Lung microvascular endothelial cell (primary cell): Measurements from ENCODE around the gene CHMP2A. TPM values are rescaled to one million over a fixed set of nuclear protein-coding genes. Genes with fewer than 3 reads are reported as not detected.
A peak's percentile ranks its signal among the peaks of the same experiment; 100 is the strongest.
"Not testable (repeated sequence)": the region's sequence is repeated elsewhere in the genome, so short reads cannot be mapped to it uniquely, and the experiment has no call there.

Experiments used
- DNase-seq, 2 donors: peaks; one replicate each; pipeline versions ENCODE4 v3.0.0 to v3.0.0-alpha.2; 2010; ENCODE audit warnings: low read depth in 2 of 2
- total RNA-seq: library from RNA; depleted of rRNA; stranded (reverse); fragments of >200 nt; gene quantifications from 2 replicates; pipeline ENCODE4 v1.2.1, GENCODE V29; 2014

CHMP2A gene
- total RNA-seq, 1 donor from 2014 or later, result 93.5 TPM

DNA sequence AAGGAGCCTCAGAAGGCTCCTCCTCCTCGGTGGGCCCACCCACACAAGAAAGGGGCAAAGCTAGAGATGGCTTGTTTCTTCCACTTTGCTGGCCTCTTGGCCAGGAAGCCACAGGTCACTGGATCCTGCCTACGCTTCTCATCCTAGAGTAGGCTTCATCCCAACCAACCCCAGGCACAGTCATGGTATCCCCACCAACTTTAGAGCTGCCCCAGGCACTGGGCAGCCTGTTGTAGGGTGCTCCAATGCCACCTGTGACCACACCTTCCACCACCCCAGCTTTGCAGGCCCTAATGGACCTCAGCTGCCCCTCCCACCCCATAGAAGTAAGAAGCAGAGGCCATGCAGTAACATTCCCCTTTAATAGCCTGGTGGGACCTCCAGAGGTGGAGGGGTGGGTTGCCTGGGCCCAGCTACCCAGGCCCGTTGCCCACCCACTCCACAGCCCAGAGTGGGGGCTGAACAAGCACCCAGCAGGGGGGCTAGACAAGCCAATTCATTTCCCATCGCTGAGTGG is 522 bp upstream of the CHMP2A start:
- no peak for DNase-seq

DNA sequence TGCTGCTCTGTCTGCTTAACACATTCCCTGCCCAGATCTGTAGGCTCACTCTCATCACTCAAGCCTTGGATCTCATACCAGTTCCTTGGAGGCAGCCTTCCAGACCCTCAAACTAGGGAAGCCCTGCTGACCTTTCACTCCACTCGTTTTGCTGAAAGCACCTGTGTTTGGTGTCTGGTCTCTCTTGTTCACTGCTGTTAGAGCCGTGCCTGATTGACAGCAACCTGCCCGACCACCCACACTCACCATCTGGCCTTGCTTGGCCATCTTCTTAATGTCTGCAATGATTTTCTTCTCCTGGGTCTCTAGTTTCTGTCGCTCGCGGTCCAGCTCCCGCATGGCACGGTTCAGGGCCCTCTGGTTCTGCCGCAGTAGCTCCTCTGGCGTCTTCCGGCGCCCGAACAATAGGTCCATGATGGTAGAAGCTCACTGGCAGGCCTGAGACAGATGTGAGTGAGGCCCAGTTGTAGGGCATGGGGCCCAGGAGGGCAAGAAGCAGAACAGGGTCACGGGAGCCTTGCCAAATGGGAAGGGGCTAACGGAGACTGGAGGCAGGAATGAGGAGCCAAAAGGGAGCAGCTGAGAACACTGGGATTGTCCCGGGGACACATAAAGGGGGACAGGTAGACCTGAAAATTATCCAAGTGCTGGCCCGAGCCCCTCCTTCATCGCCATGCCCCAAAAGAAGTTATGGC is 959 bp downstream of the CHMP2A start:
- no peak for DNase-seq

DNA sequence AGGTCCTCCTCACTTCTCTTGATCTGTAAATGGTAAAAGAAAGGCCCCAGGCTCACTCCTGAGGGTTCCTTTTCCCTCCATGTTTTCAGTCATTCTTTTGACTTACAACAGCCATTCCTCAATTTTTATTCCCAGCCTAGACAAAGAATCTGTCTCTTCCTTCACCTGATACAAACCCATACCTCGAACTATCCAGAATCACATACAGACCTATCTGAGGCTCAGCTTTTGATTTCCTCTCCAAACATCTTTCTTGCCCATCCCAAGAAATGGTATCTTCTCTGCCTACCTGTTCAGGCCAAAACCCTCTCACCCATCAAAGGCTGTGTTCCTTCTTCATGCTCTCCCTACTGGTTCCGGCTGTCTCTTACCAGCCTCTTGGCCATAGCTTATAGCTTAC is 2.2 kb downstream of the CHMP2A start:
- DNase-seq, result no peak

DNA sequence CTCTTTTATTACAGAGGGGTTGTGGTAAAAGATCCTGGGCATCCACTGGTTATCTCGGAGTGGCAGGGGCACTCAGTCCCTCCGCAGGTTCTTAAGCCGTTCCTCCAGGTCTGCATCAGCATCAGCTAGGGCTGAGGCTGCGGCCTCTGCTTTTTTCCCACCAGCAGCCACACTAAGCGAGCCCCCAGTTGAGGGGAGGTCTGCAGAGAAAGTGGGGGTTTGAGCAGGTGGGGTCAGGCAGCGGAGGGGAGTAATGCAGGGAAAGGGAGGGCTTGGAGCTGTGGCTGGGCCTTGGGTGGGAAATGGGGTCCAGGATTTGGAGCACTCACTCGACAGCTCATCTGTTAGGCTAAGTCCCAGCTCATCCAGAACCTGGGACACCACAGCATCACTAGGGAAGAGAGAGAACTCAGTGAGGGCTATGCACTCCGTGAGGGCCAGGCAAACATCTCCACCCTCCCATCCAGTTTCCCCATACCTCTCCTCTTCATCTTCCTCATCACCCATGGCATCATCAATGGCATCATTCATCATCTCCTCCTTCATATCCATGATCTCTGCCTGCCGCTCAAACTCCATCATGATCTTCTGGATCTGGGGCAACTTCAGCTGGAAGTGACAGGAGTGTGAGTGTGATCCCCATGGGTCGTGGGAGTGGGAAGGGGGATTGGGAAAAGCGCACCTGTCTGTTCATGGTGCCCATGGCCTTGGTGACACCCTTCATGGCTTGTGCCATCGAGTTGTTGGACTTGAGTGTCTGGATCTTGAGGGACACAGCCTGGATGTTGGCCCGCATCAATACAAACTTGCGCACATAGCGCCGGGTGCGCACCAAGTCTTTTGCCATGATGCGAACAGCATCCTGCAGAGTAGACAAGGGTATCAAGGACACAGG is 3.1 kb downstream of the CHMP2A start:
- DNase-seq, result no peak

DNA sequence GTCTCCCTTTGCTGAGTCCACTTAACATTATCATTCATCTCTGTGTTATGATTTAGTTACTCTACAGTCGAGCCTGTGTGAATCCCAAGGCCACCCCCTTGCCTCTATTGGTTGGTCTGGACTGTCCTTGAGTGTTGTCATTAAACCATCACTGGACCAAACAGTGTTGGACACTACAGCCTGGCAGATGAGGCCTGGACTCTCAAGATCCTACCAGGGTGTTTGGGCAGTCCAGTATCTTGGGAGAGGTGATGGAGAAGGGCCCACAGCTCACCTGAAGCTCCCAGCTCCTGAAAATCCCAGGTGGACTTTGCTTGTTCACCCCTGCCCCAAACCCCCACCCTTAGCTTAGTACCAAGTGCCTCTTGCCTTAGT is 3.8 kb downstream of the CHMP2A start:
- no peak for DNase-seq

DNA sequence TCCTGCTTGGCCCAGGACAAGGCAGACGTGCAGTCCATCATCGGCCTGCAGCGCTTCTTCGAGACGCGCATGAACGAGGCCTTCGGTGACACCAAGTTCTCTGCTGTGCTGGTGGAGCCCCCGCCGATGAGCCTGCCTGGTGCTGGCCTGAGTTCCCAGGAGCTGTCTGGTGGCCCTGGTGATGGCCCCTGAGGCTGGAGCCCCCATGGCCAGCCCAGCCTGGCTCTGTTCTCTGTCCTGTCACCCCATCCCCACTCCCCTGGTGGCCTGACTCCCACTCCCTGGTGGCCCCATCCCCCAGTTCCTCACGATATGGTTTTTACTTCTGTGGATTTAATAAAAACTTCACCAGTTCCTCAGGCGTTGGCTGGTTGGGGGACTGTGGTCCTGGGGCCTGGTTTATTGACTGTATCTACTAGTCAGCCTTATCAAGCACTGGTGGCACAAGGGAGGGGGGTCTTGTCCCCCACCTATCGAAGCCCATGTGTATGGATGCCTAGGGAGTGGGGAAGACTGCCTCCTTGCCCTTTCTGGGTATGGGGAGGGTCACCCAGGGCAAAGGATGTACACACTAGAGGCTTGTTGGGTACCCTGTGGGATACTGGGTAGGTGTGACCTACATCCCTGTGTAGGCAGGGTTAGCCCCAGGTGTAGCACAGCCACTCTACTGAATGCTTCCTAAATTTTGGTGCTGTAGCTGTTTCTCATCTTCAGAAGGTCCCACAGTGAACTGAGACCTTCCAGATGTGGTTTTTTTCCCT is 4.4 kb downstream of the CHMP2A start:
- no peak for DNase-seq

DNA sequence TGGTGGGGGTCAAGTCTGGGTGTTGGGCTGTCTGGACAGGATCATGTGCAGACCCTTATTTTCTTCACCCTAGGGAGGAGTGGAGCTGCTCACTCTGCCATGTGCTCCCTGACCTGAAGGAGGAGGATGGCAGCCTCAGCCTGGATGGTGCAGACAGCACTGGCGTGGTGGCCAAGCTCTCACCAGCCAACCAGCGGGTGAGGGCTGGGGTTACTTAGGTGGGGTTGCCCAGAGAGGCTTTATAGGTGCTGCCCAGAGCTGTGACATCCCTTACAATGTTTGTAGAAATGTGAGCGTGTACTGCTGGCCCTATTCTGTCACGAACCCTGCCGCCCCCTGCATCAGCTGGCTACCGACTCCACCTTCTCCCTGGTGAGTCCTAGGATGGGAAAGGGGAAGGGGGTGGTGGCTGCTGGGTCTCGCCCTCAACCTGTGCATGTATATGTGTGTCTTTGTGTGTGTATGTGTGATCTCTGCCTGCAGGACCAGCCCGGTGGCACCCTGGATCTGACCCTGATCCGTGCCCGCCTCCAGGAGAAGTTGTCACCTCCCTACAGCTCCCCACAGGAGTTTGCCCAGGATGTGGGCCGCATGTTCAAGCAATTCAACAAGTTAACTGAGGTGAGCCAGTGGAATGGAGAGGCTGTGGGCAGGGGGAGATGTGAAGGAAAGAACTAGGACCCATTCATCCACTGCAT is 5.1 kb downstream of the CHMP2A start:
- no peak for DNase-seq

DNA sequence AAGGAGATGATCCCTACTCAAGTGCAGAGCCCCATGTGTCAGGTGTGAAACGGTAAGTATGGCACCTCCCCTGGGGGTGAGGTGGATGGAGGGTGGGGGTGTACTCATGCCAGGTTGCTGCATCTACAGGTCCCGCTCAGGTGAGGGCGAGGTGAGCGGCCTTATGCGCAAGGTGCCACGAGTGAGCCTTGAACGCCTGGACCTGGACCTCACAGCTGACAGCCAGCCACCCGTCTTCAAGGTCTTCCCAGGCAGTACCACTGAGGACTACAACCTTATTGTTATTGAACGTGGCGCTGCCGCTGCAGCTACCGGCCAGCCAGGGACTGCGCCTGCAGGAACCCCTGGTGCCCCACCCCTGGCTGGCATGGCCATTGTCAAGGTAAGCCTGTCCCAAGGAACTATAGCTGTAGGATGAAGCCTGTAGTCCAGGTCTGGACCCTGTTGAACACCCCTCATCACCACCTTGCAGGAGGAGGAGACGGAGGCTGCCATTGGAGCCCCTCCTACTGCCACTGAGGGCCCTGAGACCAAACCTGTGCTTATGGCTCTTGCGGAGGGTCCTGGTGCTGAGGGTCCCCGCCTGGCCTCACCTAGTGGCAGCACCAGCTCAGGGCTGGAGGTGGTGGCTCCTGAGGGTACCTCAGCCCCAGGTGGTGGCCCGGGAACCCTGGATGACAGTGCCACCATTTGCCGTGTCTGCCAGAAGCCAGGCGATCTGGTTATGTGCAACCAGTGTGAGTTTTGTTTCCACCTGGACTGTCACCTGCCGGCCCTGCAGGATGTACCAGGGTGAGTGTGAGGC is 5.8 kb downstream of the CHMP2A start:
- no peak for DNase-seq

DNA sequence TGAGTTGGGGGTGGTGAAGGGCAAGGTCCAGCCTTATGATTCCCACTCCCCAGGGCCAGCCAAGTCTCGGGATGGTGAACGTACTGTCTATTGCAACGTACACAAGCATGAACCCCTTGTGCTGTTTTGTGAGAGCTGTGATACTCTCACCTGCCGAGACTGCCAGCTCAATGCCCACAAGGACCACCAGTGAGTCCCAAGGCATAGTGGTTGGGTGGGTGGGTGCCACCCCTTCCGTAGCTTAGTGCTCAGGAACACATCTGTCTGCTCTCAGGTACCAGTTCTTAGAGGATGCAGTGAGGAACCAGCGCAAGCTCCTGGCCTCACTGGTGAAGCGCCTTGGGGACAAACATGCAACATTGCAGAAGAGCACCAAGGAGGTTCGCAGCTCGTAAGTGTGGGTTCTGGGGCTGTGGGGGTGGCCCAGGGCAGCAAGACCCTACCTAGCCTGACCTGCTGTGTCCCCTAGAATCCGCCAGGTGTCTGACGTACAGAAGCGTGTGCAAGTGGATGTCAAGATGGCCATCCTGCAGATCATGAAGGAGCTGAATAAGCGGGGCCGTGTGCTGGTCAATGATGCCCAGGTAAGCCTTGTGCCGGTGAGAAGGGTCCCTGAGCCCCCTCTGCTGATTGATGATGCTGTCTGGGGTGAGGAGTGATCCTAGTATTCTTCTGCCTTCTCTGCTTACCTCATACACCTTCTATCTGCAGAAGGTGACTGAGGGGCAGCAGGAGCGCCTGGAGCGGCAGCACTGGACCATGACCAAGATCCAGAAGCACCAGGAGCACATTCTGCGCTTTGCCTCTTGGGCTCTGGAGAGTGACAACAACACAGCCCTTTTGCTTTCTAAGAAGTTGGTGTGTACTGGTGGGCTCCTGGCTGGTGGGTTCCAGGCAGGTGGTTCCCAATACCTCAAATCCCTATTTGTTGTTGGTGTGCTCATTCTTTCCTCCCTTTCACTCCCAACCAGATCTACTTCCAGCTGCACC is 7.3 kb downstream of the CHMP2A start:
- DNase-seq, result peak in 1 of 2 donors; percentile 0

DNA sequence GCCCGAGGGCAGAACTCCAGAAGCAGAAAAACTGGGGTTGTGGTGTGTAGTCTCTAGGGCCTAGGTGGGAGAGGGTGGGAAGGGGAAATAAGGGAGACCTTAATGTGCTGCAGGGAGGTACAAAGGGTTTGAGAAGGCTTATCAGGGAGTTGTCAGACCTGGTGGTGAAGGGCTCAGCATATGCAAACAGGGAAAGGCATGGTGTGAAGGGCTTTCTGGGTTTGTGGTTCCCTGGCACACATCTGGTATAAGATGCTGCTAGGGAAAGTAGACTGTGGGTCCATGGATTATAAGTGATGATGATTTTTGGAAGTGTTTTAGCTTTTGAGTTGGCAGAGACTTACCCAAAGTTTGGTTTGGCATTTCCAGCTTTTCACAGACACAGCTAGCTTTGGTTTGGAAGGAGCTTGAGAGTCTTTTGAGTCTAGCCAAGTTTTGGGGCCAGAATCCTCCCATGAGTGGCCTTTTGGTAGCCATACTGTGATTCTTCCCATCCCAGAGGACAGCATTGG is 8.8 kb downstream of the CHMP2A start:
- no peak for DNase-seq

DNA sequence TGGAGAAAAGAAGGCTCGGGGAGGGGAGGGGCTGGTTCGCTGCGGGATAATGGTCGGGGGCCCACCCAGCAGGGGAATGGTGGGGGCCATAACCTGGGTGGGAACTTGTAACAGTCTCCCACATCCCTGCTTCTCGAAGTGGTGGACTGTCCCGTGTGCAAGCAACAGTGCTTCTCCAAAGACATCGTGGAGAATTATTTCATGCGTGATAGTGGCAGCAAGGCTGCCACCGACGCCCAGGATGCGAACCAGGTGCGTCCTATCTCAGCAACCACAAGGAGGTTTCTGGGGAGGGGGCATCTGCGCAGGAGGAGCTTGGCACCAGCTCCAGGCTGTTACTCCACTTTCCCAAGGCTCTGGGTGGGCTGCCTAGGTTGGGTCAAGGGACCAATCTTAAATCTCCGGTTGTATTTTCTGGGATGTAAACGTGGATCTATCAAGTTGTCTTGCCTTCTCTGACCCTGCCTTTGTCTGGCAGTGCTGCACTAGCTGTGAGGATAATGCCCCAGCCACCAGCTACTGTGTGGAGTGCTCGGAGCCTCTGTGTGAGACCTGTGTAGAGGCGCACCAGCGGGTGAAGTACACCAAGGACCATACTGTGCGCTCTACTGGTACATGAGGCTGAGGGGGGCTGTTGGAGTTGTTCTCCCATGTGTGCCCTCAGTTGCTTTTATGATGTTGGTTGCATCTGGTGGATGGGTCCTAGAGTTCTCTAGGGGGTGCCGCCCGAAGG is 9.5 kb downstream of the CHMP2A start:
- peak; percentile 27 to 28 for DNase-seq

DNA sequence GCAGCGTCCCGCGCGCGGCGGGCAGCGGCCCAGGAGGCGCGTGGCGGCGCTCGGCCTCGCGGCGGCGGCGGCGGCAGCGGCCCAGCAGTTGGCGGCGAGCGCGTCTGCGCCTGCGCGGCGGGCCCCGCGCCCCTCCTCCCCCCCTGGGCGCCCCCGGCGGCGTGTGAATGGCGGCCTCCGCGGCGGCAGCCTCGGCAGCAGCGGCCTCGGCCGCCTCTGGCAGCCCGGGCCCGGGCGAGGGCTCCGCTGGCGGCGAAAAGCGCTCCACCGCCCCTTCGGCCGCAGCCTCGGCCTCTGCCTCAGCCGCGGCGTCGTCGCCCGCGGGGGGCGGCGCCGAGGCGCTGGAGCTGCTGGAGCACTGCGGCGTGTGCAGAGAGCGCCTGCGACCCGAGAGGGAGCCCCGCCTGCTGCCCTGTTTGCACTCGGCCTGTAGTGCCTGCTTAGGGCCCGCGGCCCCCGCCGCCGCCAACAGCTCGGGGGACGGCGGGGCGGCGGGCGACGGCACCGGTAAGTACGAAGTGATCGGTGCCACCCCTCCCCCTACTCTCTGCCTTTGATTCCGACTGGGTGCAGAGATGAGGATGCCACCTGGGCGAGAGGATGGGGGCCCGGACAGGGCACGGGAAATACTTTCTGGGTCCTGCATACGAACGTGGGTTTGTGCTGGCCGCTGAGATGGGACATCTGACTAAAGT is 10.2 kb downstream of the CHMP2A start:
- peak; percentile 69 to 81 for DNase-seq

DNA sequence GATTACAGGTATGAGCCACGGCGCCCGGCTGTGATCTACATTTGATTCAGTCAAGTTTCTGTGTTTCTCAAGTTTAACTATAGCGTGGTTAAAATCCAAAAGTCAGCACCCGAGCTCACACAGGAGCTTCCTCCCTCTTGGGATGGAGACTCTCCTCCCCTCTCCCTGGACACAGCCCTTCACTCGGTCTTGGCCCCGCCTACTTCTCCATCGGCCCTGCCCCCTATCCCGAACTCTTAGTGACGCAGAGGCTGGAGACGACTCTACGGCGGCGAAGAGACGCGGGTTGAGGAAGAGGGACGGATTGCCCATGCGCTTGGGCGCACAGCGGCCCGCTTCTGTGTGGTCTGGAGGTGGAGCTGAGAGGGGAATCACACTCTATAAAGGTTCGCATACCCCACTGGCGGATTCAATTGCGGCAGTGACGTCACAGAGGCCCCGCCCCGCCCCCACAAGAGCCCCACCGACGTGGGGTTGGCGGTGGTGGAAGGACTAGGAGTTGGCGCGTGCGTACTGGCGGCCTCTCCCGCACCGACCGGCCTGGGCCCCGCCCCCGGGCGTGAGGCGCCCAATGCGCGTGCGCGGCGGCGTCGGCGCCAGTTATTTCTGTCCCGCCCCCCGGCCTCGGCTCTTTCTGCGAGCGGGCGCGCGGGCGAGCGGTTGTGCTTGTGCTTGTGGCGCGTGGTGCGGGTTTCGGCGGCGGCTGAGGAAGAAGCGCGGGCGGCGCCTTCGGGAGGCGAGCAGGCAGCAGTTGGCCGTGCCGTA is 10.9 kb downstream of the CHMP2A start, which contains the start of gene TRIM28:
TRIM28 (plus strand) TSS at position 239 of the 765 bp plus-strand sequence. CDS start 694 bp downstream, outside the sequence.
- DNase-seq, result peak; percentile 99

DNA sequence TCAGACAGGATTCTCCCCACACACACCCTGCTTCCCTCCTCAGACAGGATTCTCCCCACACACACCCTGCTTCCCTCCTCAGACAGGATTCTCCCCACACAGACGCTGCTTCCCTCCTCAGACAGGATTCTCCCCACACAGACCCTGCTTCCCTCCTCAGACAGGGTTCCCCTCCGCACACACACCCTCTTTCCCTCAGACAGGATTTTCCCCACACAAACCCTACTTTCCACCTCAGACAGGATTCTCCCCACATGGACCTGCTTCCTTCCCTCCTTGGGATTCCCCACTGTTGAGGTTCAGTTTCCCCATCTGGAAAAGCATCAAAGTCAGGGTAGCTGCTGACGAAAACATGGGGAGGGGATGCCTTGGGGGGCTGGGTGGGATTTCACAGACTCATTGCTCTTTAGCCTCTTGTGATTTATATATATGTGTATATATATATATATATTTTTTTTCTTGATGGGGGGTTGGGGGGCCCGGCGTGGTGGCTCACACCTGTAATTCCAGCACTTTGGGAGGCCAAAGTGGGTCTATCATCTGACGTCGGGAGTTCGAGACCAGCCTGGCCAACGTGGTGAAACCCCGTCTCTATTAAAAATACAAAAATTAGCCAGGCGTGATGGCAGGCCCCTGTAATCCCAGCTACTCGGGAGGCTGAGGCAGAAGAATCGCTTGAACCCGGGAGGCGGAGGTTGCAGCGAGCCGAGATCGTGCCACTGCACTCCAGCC is 12.1 kb downstream of the CHMP2A start:
- DNase-seq, result not testable (repeated sequence)

DNA sequence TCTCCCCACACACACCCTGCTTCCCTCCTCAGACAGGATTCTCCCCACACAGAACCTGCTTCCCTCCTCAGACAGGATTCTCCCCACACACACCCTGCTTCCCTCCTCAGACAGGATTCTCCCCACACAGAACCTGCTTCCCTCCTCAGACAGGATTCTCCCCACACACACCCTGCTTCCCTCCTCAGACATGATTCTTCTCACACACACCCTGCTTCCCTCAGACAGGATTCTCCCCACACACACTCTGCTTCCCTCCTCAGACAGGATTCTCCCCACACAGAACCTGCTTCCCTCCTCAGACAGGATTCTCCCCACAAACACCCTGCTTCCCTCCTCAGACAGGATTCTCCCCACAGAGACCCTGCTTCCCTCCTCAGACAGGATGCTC is 15.7 kb downstream of the CHMP2A start:
- not testable (repeated sequence) for DNase-seq
